ENCODE results near the gene CEACAM18.
"Not testable (repeated sequence)": the region's sequence is repeated elsewhere in the genome, so short reads cannot be mapped to it uniquely, and the experiment has no call there.

CEACAM18 gene

GRCh38 chr19:51462276-51462675 is 16.1 kb upstream of the CEACAM18 start:
- DNase-seq, result no peak

- no peak for DNase-seq
Measured at GRCh38 chr19:51462681-51463080, 15.7 kb upstream of the CEACAM18 start.

GRCh38 chr19:51463976-51464581 is 14.3 kb upstream of the CEACAM18 start:
- not testable (repeated sequence) for DNase-seq

GRCh38 chr19:51466723-51467122 is 11.6 kb upstream of the CEACAM18 start:
- DNase-seq, result no peak

GRCh38 chr19:51467864-51468544 is 10.3 kb upstream of the CEACAM18 start:
- no peak for DNase-seq

- no peak for DNase-seq
Measured at GRCh38 chr19:51468545-51468920, 9.8 kb upstream of the CEACAM18 start.

GRCh38 chr19:51469162-51469561 is 9.2 kb upstream of the CEACAM18 start:
- DNase-seq, result no peak

GRCh38 chr19:51469629-51470028 is 8.7 kb upstream of the CEACAM18 start:
- DNase-seq, result no peak

- DNase-seq, result no peak
Measured at GRCh38 chr19:51470966-51471365, 7.4 kb upstream of the CEACAM18 start.

GRCh38 chr19:51471527-51471926 is 6.8 kb upstream of the CEACAM18 start:
- no peak for DNase-seq

- peak; percentile 48 for DNase-seq
Measured at GRCh38 chr19:51472607-51473006, 5.7 kb upstream of the CEACAM18 start.

GRCh38 chr19:51473009-51473707 is 5.2 kb upstream of the CEACAM18 start:
- DNase-seq, result peak; percentile 95

- no peak for DNase-seq
Measured at GRCh38 chr19:51476164-51476563, 2.2 kb upstream of the CEACAM18 start.

GRCh38 chr19:51477344-51477743 is 995 bp upstream of the CEACAM18 start:
- DNase-seq, result no peak

GRCh38 chr19:51479531-51480331 is 1.4 kb downstream of the CEACAM18 start:
- DNase-seq, result no peak

- no peak for DNase-seq
Measured at GRCh38 chr19:51480590-51480989, 2.3 kb downstream of the CEACAM18 start.

- no peak for DNase-seq
Measured at GRCh38 chr19:51485960-51486660, 7.8 kb downstream of the CEACAM18 start.

GRCh38 chr19:51488491-51488890 is 10.2 kb downstream of the CEACAM18 start:
- no peak for DNase-seq

GRCh38 chr19:51489113-51489512 is 10.8 kb downstream of the CEACAM18 start:
- no peak for DNase-seq

GRCh38 chr19:51490676-51491075 is 12.3 kb downstream of the CEACAM18 start:
- no peak for DNase-seq

GRCh38 chr19:51491586-51491985 is 13.2 kb downstream of the CEACAM18 start:
- DNase-seq, result no peak

GRCh38 chr19:51493776-51494175 is 15.4 kb downstream of the CEACAM18 start:
- no peak for DNase-seq

GRCh38 chr19:51497666-51498065 is 19.3 kb downstream of the CEACAM18 start:
- DNase-seq, result no peak
